Mesendoderm (in vitro differentiated cells): ENCODE measurements around the gene PPP2R2C.

Experiments
- DNase-seq: peaks from one replicate; pipeline ENCODE4 v3.0.0; 2013
- H2AK5ac ChIP-seq: 2 replicates; pipeline ENCODE4 v1.6.1; 2013; ENCODE audit warnings: low read length, inconsistent platforms
- H2BK120ac ChIP-seq: 2 replicates; pipeline ENCODE4 v1.6.1; 2013; ENCODE audit warnings: low read depth, mild to moderate bottlenecking, low read length, moderate library complexity, mixed read lengths
- H2BK15ac ChIP-seq: replicated peaks from 2 replicates; pipeline ENCODE4 v1.6.1; 2013; ENCODE audit warnings: low read depth, mild to moderate bottlenecking, moderate library complexity
- H2BK5ac ChIP-seq: 2 replicates; pipeline ENCODE4 v1.6.1; 2013; ENCODE audit warnings: low read length, inconsistent platforms
- H3K18ac ChIP-seq: 2 replicates; pipeline ENCODE4 v1.6.1; 2013; ENCODE audit warnings: mild to moderate bottlenecking, low read length, mixed read lengths
- H3K23ac ChIP-seq: one replicate; pipeline ENCODE4 v1.6.1; 2013; ENCODE audit warnings: low read length
- H3K27ac ChIP-seq: 2 replicates; pipeline ENCODE4 v1.5.1; 2013; ENCODE audit warnings: low read depth, mild to moderate bottlenecking, inconsistent platforms, low read length, moderate library complexity
- H3K27me3 ChIP-seq: 2 replicates; pipeline ENCODE4 v1.6.1; 2013; ENCODE audit warnings: low read length, control low read depth, mild to moderate bottlenecking, inconsistent platforms; ENCODE audit not compliant: insufficient read depth, poor library complexity
- H3K36me3 ChIP-seq: 2 replicates; pipeline ENCODE4 v1.6.1; 2013; ENCODE audit warnings: low read length, inconsistent platforms; ENCODE audit not compliant: control insufficient read depth, insufficient read depth
- H3K4ac ChIP-seq: one replicate; pipeline ENCODE4 v1.6.1; 2013; ENCODE audit warnings: low read depth, mild to moderate bottlenecking, low read length, moderate library complexity
- H3K4me1 ChIP-seq: 2 replicates; pipeline ENCODE4 v1.6.1; 2013; ENCODE audit warnings: low read depth, low read length, inconsistent platforms; ENCODE audit not compliant: control insufficient read depth
- H3K4me2 ChIP-seq: 2 replicates; pipeline ENCODE4 v1.6.1; 2013; ENCODE audit warnings: low read length
- H3K4me3 ChIP-seq: 2 replicates; pipeline ENCODE4 v1.5.1; 2013; ENCODE audit warnings: mild to moderate bottlenecking, low read length
- H3K56ac ChIP-seq: one replicate; pipeline ENCODE4 v1.6.1; 2013; ENCODE audit warnings: low read length
- H3K79me1 ChIP-seq: 2 replicates; pipeline ENCODE4 v1.6.1; 2013; ENCODE audit warnings: low read length, inconsistent platforms
- H3K79me2 ChIP-seq: 2 replicates; pipeline ENCODE4 v1.6.1; 2013; ENCODE audit warnings: mild to moderate bottlenecking, low read length; ENCODE audit not compliant: control insufficient read depth, insufficient read depth
- H3K9ac ChIP-seq: 2 replicates; pipeline ENCODE4 v1.6.1; 2013; ENCODE audit warnings: low read length, inconsistent platforms
- H4K5ac ChIP-seq: one replicate; pipeline ENCODE4 v1.6.1; 2013; ENCODE audit warnings: low read length
- H4K8ac ChIP-seq: one replicate; pipeline ENCODE4 v1.6.1; 2013; ENCODE audit warnings: low read depth, mild to moderate bottlenecking, control low read depth, low read length, moderate library complexity
- WGBS: extraction: QIAGEN DNeasy Blood & Tissue Kit; methylation state at CpG from one replicate; pipeline ENCODE4 v1.1.7; 2013; ENCODE audit warnings: low lambda C conversion rate, missing lambda C conversion rate; ENCODE audit not compliant: insufficient coverage; ENCODE audit errors: extremely low coverage; 5-methylcytosine and 5-hydroxymethylcytosine counted together

PPP2R2C gene

DNA sequence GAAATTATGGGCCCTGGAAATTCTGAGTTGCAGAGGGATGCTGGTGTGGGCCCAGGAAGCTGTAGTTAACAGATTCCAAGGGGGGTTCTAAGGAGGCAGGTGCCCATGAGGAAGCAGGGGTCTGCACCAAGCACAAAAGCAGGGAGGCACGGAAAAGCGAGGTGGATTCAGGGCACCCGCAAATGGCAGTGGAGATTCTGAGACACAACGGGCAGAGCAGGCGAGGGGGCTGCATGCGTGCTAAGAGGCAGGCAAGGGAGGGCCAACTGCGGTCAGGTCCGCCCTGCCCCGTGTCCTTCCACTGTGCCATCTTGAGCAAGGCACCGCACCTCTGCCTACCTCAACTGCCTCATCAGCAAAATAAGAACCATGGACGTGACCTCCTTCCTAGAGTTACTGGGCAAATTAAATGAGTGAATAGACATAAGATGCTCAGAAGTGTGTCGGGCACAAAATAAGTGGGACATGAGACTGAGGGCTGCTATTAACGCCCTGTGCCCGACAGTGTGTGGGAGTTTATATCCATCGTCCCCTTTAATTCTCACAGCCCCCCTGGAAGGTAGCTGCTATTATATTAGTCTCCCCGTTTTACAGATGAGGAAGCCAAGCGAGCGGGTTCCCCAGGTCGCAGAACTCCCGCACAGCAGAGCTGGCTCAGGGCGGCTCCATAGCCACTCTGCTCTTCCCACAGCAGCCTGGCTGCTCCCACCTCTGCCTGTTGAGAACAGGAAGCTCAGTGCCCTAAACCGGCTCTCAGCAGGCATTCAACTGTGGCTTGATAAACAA, 67.6 kb downstream of the PPP2R2C start:
- Histone ChIP-seq H3K4ac (no peak overlapping the region), H3K27me3 (no peaks in the 10 kb centered on the region), H3K79me1 (no peaks in the 10 kb centered on the region), H3K4me2 (no peak overlapping the region), H3K4me3 (no peak overlapping the region), H2AK5ac (no peak overlapping the region), H4K8ac (no peak overlapping the region), H3K9ac (no peak overlapping the region), H3K18ac (no peak overlapping the region), H3K79me2 (no peaks in the 10 kb centered on the region), H2BK120ac (no peak overlapping the region), H4K5ac (no peak overlapping the region), H3K4me1 (peaks cover 6% of the 10 kb centered on the region), H3K23ac (no peak overlapping the region), H3K27ac (no peak overlapping the region), H3K36me3 (no peaks in the 10 kb centered on the region), H3K56ac (peak overlapping the region; percentile 17), H2BK5ac (no peak overlapping the region), H2BK15ac (no peak overlapping the region)
- peak; percentile 29 for DNase-seq
- no CpG with 5 or more reads among the region's 22 CpGs for WGBS

DNA sequence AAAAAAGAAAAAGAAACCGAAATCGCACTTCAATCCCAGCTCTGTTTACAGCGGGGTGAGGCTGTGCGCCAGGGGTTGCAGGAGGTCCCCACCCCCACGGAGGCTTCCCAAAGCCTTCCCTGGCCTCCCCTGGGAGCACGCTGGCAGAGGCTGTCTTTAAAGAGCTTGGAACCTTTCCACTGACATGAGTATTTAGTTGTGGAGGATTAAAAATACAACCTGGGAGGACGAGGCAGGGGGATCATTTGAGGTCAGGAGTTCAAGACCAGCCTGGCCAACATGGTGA, 69.1 kb downstream of the PPP2R2C start:
- no peaks in the 10 kb centered on the region for H3K27me3 ChIP-seq
- H3K4me2 ChIP-seq = no peak overlapping the region
- peak overlapping the region; percentile 11 for H3K56ac ChIP-seq
- DNase-seq = no peak
- H3K4me3 ChIP-seq = no peak overlapping the region
- H3K4me1 ChIP-seq = peaks cover 6% of the 10 kb centered on the region
- H2BK15ac ChIP-seq = no peak overlapping the region
- H3K4ac ChIP-seq = no peak overlapping the region
- no peak overlapping the region for H4K5ac ChIP-seq
- no peak overlapping the region for H3K27ac ChIP-seq
- H3K23ac ChIP-seq = no peak overlapping the region
- no peaks in the 10 kb centered on the region for H3K79me2 ChIP-seq
- no peaks in the 10 kb centered on the region for H3K36me3 ChIP-seq
- no peak overlapping the region for H2BK120ac ChIP-seq
- no peak overlapping the region for H3K18ac ChIP-seq
- no CpG with 5 or more reads among the region's 7 CpGs for WGBS
- no peak overlapping the region for H4K8ac ChIP-seq
- no peak overlapping the region for H3K9ac ChIP-seq
- H2AK5ac ChIP-seq = no peak overlapping the region
- no peaks in the 10 kb centered on the region for H3K79me1 ChIP-seq
- H2BK5ac ChIP-seq = no peak overlapping the region

DNA sequence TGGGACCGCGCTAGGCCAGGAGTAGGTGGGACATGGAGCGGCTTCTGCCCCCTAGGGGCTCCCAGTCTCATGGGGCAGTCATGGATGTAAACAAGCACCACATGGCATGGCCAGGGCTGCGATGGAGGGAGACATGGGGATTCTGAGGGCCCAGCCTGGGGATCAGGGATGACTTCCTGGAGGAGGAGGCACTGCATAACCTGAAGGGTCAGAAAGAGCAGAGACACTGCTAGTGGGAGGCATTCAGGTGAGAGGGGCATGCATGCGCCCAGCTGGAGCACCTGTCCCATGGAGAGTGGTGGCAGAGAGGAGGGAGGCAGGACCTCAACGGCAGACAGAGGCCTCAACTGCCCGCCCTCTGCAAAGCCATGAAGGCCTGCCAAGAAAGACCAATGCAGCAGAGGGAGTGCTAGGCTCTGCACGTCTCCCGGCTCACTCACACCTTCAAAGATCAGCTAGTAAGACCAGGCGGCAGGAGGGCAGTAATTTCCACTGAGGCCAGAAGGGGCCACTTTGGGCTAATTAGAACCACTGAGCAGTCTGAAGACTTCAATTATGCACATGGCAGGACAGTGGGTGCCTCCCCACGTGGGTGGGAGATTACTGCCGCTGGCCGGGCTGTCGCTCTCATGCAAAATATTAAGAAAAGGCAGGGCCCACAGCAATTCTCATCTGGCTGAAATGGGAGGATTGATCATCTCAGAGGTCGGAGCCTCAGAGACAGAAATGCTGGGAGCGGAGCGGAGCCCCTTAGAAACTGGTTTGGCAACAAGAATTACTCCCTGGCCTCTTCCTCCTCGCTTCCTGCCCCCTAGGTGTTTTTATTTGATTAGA, 69.6 kb downstream of the PPP2R2C start:
- H3K4me3 ChIP-seq = no peak overlapping the region
- peak; percentile 73 for DNase-seq
- H3K18ac ChIP-seq = no peak overlapping the region
- H3K56ac ChIP-seq = no peak overlapping the region
- no peak overlapping the region for H4K5ac ChIP-seq
- no peaks in the 10 kb centered on the region for H3K79me1 ChIP-seq
- no peak overlapping the region for H2BK5ac ChIP-seq
- no peak overlapping the region for H4K8ac ChIP-seq
- H3K9ac ChIP-seq = no peak overlapping the region
- H3K79me2 ChIP-seq = no peaks in the 10 kb centered on the region
- H3K4me2 ChIP-seq = no peak overlapping the region
- no CpG with 5 or more reads among the region's 18 CpGs for WGBS
- no peak overlapping the region for H2BK15ac ChIP-seq
- peaks cover 6% of the 10 kb centered on the region for H3K4me1 ChIP-seq
- no peaks in the 10 kb centered on the region for H3K36me3 ChIP-seq
- no peak overlapping the region for H3K4ac ChIP-seq
- no peak overlapping the region for H2BK120ac ChIP-seq
- no peak overlapping the region for H3K27ac ChIP-seq
- no peaks in the 10 kb centered on the region for H3K27me3 ChIP-seq
- H3K23ac ChIP-seq = no peak overlapping the region
- no peak overlapping the region for H2AK5ac ChIP-seq

DNA sequence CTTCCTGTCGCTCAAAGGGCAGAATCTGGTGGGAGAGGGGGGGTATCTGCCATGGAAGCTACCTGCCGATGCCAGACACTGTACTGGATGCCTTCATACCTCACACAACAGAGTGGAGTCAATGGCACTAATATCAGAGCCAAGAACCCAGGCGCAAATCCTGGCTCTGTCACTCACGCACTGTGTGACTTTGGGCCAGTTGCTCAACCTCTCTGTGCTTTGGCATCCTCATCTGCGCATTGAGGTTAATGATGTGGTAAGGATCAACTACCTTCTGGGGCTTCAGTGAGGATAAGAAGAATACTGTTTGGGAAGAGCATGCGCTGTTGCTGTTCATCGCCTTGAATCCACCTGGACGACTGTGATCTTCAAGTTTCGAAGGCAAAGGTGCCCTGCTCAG, 70.6 kb downstream of the PPP2R2C start:
- H2BK5ac ChIP-seq = no peak overlapping the region
- H3K4me3 ChIP-seq = no peak overlapping the region
- H3K79me1 ChIP-seq = no peaks in the 10 kb centered on the region
- H3K4ac ChIP-seq = no peak overlapping the region
- H2AK5ac ChIP-seq = no peak overlapping the region
- no peak overlapping the region for H4K8ac ChIP-seq
- WGBS = no CpG with 5 or more reads among the region's 9 CpGs
- no peaks in the 10 kb centered on the region for H3K79me2 ChIP-seq
- H3K27ac ChIP-seq = no peak overlapping the region
- peaks cover 6% of the 10 kb centered on the region for H3K4me1 ChIP-seq
- H3K18ac ChIP-seq = no peak overlapping the region
- H4K5ac ChIP-seq = no peak overlapping the region
- no peak for DNase-seq
- no peak overlapping the region for H3K9ac ChIP-seq
- H3K27me3 ChIP-seq = no peaks in the 10 kb centered on the region
- no peak overlapping the region for H3K23ac ChIP-seq
- H3K56ac ChIP-seq = no peak overlapping the region
- H3K4me2 ChIP-seq = no peak overlapping the region
- no peaks in the 10 kb centered on the region for H3K36me3 ChIP-seq
- H2BK15ac ChIP-seq = no peak overlapping the region
- no peak overlapping the region for H2BK120ac ChIP-seq

DNA sequence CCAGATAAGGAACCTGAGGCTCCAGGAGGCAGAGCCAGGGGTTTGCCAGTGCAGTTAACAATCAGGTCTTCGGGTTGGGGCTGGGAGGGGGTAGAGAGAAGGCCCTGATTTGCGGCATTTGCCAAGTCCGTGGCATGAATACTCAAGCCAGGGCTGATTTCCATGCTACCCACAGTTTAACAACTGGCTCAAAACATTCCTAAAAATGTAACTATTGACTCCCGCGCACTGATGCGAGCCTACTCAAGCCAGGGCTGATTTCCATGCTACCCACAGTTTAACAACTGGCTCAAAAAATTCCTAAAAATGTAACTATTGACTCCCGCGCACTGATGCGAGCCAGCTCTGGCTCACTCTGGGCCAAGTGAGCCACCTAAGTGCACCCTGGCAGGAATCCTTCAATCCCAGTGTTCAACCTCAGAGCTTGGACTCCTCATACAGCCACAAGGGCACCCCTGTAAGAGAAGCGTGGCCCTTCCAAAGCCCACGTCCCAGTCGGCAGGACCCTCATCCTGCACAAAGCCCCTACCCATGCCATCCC, 75.6 kb downstream of the PPP2R2C start:
- no peak overlapping the region for H3K18ac ChIP-seq
- H2BK5ac ChIP-seq = no peak overlapping the region
- H3K79me2 ChIP-seq = no peaks in the 10 kb centered on the region
- H4K8ac ChIP-seq = no peak overlapping the region
- no CpG with 5 or more reads among the region's 12 CpGs for WGBS
- H2BK15ac ChIP-seq = no peak overlapping the region
- H3K36me3 ChIP-seq = no peaks in the 10 kb centered on the region
- H2BK120ac ChIP-seq = no peak overlapping the region
- DNase-seq = no peak
- no peak overlapping the region for H3K4ac ChIP-seq
- no peak overlapping the region for H3K23ac ChIP-seq
- H3K79me1 ChIP-seq = no peaks in the 10 kb centered on the region
- H2AK5ac ChIP-seq = no peak overlapping the region
- H3K4me1 ChIP-seq = no peaks in the 10 kb centered on the region
- no peak overlapping the region for H3K4me3 ChIP-seq
- H3K4me2 ChIP-seq = no peak overlapping the region
- H3K56ac ChIP-seq = no peak overlapping the region
- H3K27me3 ChIP-seq = no peaks in the 10 kb centered on the region
- no peak overlapping the region for H3K27ac ChIP-seq
- no peak overlapping the region for H3K9ac ChIP-seq
- H4K5ac ChIP-seq = no peak overlapping the region
